Fibroblast of skin of back (primary cell): Measurements from ENCODE around the gene TKT.

Experiments used
- DNase-seq: peaks from one replicate; pipeline ENCODE4 v3.0.0-alpha.2; 2013

TKT gene

GRCh38 chr3:53195602-53196574 is 59.9 kb downstream of the TKT start:
- peak; percentile 42 for DNase-seq

GRCh38 chr3:53195066-53195450 is 60.8 kb downstream of the TKT start:
- DNase-seq, result no peak

DNA sequence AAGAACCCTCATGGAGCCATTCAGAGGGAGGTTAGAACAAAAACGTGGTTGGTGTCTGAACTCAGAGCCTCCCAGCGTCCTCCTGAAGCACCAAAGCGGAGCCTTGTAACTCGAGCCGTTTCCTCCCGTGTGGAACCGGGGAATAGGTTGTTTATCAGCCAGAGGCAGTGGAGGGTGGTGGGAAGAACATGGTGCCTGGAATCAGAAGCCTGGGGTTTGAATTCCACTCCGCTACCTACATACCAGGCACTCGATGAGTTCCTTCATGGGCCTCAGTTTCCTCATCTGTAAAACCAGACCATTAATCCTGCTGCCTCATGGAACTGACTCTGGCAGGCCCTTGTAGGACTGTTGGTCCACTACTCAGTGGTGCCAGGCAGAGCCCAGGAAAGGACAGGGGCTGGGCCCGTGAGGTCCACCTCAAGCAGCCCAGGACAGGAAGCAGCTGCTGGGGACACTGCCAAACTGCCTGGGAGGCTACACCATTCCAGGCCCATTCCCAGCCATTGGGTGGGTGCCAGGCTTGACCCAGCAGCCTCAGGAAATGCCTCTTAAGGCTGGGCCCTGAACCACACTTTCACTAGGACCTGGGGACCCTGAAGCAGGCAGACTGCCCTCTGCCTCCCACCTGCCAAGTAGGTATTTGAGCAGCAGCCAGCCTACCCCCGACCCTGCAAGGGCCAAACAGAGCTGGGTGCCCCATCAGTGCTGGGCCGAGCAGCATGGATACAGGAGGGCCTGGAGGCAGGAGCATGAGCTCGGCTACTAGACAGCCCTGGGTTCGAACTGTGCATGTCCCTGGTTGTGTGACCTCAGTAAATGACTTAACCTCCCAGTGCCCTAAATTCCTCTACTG is 61.4 kb downstream of the TKT start:
- peak; percentile 36 for DNase-seq

- no peak for DNase-seq
Measured at GRCh38 chr3:53193466-53194209, 62.2 kb downstream of the TKT start.

GRCh38 chr3:53192608-53193007 is 63.2 kb downstream of the TKT start:
- DNase-seq, result no peak

DNA sequence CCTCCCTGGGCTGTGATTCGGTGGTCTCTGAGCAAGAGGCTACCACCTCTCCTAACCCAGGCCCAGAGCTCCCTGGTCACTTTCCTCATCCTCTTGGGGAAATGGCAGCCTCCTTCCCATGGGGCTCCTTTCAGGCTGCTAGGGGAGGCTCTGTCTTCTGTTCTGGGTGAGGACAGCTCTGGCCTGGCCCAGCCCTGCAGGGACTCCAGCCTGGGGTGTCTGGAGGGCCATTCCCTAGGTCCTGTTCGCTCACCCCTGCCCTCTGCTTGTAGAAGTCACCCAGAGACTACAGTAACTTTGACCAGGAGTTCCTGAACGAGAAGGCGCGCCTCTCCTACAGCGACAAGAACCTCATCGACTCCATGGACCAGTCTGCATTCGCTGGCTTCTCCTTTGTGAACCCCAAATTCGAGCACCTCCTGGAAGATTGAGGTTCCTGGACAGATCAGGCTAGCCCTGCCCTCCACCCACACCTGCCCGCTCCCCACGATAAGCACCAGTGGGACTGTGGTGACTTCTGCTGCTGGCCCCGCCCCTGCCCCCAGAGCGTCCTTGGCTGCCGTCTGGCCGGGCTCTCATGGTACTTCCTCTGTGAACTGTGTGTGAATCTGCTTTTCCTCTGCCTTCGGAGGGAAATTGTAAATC is 63.9 kb downstream of the TKT start:
- DNase-seq, result no peak

GRCh38 chr3:53190659-53191058 is 65.2 kb downstream of the TKT start:
- no peak for DNase-seq

DNA sequence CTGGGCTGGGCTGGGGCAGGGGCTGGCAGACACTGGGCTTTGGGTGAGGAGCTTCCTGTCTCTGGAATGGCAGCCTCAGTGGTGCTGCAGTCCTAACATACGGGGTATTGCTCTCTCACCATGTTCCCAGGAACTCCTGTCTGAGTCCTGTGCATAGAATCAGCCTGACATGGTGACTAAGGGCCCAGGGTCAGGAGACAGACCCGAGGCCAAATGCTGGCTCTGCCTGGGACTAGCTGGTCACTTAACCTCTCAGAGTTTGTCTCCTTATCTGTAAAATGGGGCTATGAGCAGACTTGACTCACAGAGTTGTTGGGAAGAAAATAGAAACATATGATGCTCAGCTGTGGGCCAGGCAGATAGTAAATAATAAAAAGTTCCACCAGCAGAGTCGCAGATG is 66.5 kb downstream of the TKT start:
- no peak for DNase-seq

DNA sequence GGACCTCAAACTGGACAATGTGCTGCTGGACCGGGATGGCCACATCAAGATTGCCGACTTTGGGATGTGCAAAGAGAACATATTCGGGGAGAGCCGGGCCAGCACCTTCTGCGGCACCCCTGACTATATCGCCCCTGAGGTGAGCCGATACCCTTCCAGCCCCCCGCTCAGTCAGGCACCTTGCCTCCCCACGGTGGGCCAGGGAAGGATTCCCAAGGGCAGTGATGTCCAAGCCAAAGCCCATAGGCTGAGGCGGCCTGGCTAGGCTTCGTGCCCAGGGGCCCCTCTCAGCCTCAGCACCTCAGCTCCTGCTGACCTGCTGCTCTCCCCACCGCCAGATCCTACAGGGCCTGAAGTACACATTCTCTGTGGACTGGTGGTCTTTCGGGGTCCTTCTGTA is 67.1 kb downstream of the TKT start:
- no peak for DNase-seq

DNA sequence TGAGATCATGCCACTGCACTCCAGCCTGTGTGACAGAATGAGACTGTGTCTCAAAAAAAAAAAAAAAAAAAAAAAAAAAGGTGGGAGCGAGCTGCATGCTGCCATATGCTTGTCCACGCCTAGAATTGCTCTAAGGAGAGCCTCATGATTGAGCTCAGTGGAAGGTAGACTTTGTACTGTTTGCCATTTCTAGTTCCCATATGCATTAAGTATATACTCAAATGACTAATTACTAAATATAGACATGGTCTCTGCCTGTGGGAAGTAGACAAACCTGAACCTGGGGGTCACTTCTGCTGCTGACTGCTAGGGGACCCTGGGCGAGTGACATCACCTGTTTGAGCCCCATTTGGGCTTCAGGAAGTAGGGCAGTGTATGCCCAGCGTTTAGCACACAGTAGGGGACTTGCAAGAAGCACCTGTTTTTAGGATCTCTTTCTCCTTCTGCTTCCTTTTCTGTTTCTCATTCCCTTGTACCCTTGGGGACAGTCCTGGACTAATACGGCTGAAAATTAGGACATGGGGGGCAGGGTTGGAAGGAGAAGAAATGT is 67.6 kb downstream of the TKT start:
- DNase-seq, result no peak

DNA sequence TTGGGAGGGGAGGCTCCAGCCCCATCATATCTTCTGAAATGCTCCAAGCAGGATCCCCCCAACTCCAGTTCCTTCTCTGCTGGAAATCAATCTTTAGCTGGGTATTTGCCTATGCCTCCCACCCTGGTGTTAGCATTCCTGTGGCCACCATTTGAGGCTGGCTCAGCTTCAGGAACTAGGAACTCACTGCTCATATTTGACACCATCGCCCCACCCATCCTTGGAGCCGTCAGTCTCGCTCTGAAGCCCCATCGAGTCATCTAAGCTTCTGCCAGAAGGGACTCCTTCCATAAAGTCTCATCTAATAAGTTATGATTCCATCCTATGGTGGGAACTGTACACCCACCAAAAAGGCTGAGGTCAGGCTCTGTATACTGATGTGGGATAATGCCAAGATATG is 68.4 kb downstream of the TKT start:
- peak; percentile 60 for DNase-seq

DNA sequence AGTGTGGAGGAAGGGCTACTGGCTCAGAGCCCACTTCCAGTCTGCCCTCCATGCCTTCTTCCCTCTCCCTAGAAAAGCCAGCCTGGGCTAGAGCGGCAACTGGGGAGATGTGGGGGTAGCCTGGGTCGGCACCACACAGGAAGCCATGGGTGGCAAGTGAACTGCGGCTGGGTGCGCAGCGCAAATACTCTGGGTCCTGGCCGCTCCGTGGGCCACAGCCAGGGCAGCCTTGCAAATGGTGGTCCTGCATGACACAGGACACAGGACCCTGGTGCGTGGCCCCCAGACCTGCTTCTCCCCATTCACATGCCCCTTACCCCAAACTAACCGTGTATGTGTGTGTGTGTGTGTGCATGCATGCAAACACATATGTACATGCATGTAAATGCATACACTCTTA is 69.1 kb downstream of the TKT start:
- DNase-seq, result no peak

DNA sequence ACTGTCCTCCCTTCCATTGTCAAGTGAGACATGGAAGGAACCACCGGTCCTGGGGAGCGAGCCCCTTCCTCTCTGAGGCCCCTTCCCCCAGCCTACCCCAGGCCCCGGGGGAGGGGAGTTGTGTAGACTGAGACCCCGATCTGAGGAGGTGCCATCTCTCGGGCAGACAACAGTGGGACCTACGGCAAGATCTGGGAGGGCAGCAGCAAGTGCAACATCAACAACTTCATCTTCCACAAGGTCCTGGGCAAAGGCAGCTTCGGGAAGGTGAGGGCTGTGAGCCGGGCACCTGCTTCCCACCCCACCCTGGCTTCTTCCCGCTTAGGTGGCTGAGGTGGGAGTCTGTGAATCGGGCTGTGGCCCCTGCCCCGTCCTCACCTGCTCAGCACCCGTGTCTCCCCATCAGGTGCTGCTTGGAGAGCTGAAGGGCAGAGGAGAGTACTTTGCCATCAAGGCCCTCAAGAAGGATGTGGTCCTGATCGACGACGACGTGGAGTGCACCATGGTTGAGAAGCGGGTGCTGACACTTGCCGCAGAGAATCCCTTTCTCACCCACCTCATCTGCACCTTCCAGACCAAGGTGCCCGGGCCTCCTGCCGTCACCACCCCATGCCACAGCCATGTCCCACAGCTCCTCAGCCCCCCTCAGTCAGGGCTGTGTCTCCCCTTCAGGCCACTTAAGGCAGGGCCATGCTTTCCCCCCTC is 69.9 kb downstream of the TKT start:
- no peak for DNase-seq

DNA sequence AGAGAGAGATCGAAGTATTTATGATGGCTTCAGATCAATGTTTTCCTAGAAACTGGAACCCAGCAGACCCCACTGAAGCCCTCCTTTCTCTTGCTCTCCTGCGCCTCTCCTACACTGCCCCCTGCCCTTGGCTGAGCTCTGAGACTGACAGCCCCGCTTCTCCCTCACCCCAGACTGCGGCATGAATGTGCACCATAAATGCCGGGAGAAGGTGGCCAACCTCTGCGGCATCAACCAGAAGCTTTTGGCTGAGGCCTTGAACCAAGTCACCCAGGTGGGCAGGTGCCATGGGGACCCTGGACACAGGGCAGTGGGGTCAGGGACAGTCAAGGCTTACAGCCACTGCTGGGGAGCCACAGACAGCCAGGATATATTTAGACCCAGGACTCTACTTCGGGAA is 71.1 kb downstream of the TKT start:
- no peak for DNase-seq

- DNase-seq, result no peak
Measured at GRCh38 chr3:53183514-53183913, 72.3 kb downstream of the TKT start.

- DNase-seq, result no peak
Measured at GRCh38 chr3:53182764-53183355, 73.0 kb downstream of the TKT start.

- no peak for DNase-seq
Measured at GRCh38 chr3:53181528-53181927, 74.3 kb downstream of the TKT start.

- DNase-seq, result no peak
Measured at GRCh38 chr3:53181024-53181371, 74.8 kb downstream of the TKT start.

- DNase-seq, result no peak
Measured at GRCh38 chr3:53180305-53181023, 75.4 kb downstream of the TKT start.

GRCh38 chr3:53179580-53179979 is 76.2 kb downstream of the TKT start:
- no peak for DNase-seq
